Left lung (tissue), 10 donors: ENCODE data around the gene COL26A1. TPM values are rescaled to one million over a fixed set of nuclear protein-coding genes. Genes with fewer than 3 reads are reported as not detected.
A peak's percentile ranks its signal among the peaks of the same experiment; 100 is the strongest.

ENCODE experiments used
- ATAC-seq: fragments of 200-7000 bp; cut with Tn5 transposase; one replicate; pipeline ENCODE4 v1.9.1; 2020; ENCODE audit warnings: moderate library complexity
- DNase-seq, 4 donors: peaks; one replicate each; pipeline ENCODE4 v3.0.0-alpha.2; 2013 to 2020
- H3K27ac ChIP-seq, 2 donors: fragments of 200-600 bp; sonication (generic) in 1 of 2; one replicate each; pipeline versions ENCODE4 v1.5.0 to v1.8.0; 2020 to 2021
- H3K27me3 ChIP-seq, 2 donors: fragments of 200-600 bp; sonication (generic) in 1 of 2; one replicate each; pipeline versions ENCODE4 v1.5.0 to v1.8.0; 2020 to 2021
- H3K36me3 ChIP-seq, 2 donors: fragments of 200-600 bp; sonication (generic) in 1 of 2; one replicate each; pipeline versions ENCODE4 v1.5.0 to v1.8.0; 2020 to 2021
- H3K4me1 ChIP-seq, 2 donors: fragments of 200-600 bp; one replicate each; pipeline ENCODE4 v1.8.0; 2021
- H3K4me3 ChIP-seq, 2 donors: fragments of 200-600 bp; sonication (generic) in 1 of 2; one replicate each; pipeline versions ENCODE4 v1.5.0 to v1.8.0; 2020 to 2021; ENCODE audit warnings: mild to moderate bottlenecking in 1 of 2
- H3K9me3 ChIP-seq, 2 donors: fragments of 200-600 bp; sonication (generic) in 1 of 2; one replicate each; pipeline versions ENCODE4 v1.5.0 to v1.8.0; 2020 to 2021
- intact Hi-C, 2 donors: fragments of 100-400 bp; cut with DNase I; formaldehyde crosslinking; loops; one replicate each; pipeline versions ENCODE4 v1.11.2 to v1.14.2; 2022
- polyA plus RNA-seq, 6 donors: library from polyadenylated mRNA; unstranded; fragments of 120-200 nt; gene quantifications; one replicate each; pipeline ENCODE4 v1.2.1, GENCODE V29; 2013; ENCODE audit not compliant: insufficient read length in 6 of 6
- total RNA-seq, 2 donors: library from RNA; stranded (reverse); fragmentation: NEBNext Ultra II Directional; extraction: Animal tissue kit (Norgen Biotek cat#: 25700); gene quantifications; one replicate each; pipeline ENCODE4 v1.2.1, GENCODE V29; 2021
- TF ChIP-seq, protein P1 (sequence below), 2 donors: fragments of 200-600 bp; sonication (generic) in 1 of 2; IDR thresholded peaks; one replicate each; pipeline versions ENCODE4 v1.5.0 to v1.8.0; 2021; ENCODE audit warnings: antibody characterized with exemption in 2 of 2
- donor health status: DM: no; HTN: yes; CAD: no.
- donor health status: DM: no; HTN: no; CAD: no.

COL26A1 gene
- total and polyA plus RNA-seq, 8 donors = 0.76 to 7.7 (median 7.1) TPM; not detected in 1

DNA sequence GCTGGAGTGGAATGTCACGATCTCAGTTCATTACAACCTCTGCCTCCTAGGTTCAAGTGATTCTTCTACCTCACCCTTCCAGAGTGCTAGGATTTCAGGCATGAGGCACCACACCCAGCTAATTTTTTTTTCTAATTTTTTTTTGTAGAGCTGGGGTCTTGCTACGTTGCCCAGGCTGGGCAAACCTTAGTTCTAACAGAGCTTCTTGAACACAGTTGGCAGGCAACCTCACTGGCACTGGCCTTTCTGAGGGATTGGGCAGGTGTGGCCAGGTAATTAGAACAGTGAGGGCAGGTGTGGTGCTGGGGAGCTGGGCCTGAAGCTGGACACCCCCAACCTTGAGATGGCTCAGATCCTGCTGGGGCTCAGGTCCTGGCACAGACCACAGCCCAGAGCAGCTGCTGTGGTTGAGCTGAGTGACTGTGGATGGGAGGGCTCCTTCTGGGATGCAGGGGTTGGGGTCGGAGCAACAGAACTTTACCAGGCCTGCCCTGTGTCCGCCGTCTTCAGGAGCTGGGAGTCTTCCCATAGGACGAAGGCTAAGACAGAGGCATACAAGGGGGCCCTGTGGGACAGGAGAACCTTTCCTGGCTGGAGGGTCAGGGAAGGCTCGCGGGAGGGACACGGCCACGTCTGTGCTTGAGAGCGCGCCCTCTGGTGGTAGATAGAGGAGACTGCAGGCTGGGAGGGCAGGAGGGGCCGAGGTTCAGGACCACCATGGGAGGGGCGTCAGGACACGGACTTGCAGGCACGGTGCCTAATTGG, 48.2 kb downstream of the COL26A1 start:
- Histone ChIP-seq H3K27me3 (peaks cover 0 to 9% of the 10 kb centered on the region in 2 donors), H3K4me1 (peaks cover 0 to 9% of the 10 kb centered on the region in 2 donors), H3K4me3 (no peak overlapping the region), H3K36me3 (no peaks in the 10 kb centered on the region), H3K27ac (no peak overlapping the region), H3K9me3 (peaks cover 0 to 10% of the 10 kb centered on the region in 2 donors)
- TF ChIP-seq, protein P1, sequence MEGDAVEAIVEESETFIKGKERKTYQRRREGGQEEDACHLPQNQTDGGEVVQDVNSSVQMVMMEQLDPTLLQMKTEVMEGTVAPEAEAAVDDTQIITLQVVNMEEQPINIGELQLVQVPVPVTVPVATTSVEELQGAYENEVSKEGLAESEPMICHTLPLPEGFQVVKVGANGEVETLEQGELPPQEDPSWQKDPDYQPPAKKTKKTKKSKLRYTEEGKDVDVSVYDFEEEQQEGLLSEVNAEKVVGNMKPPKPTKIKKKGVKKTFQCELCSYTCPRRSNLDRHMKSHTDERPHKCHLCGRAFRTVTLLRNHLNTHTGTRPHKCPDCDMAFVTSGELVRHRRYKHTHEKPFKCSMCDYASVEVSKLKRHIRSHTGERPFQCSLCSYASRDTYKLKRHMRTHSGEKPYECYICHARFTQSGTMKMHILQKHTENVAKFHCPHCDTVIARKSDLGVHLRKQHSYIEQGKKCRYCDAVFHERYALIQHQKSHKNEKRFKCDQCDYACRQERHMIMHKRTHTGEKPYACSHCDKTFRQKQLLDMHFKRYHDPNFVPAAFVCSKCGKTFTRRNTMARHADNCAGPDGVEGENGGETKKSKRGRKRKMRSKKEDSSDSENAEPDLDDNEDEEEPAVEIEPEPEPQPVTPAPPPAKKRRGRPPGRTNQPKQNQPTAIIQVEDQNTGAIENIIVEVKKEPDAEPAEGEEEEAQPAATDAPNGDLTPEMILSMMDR (IDR thresholded peaks at IDR 0.05) = peak; percentile 73 to 80
- intact Hi-C loops = no loop called here
- peak in 3 of 4 donors; percentile 38 to 53 (median 42) for DNase-seq
- peak; percentile 92 for ATAC-seq

DNA sequence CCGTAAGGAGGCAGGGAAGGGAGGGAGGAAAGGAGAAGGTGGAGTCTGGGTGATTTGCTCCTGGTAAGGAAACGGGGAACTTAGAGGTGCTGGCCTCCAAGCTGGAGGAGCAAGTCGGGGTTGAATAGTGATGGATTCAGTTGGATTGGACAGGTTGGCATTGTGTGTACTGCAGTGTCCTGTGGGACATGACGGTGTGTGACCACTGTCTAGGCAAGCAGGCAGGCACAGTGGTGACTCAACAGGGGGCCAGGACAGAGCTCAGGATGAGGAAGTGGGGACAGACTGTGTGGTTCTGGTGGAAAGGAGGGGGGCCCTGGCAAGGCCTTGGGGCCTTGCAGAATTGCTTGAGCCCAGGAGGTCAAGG, 48.8 kb downstream of the COL26A1 start:
- TF ChIP-seq, protein P1 (IDR thresholded peaks at IDR 0.05) = no peak
- ATAC-seq (peak; percentile 31), DNase-seq (no peak)
- intact Hi-C loops = no loop called here
- H3K4me1 ChIP-seq = peaks cover 0 to 9% of the 10 kb centered on the region in 2 donors
- H3K9me3 ChIP-seq = peaks cover 0 to 10% of the 10 kb centered on the region in 2 donors
- peaks cover 0 to 9% of the 10 kb centered on the region in 2 donors for H3K27me3 ChIP-seq
- no peak overlapping the region for H3K4me3 ChIP-seq
- H3K36me3 ChIP-seq = no peaks in the 10 kb centered on the region
- no peak overlapping the region for H3K27ac ChIP-seq

DNA sequence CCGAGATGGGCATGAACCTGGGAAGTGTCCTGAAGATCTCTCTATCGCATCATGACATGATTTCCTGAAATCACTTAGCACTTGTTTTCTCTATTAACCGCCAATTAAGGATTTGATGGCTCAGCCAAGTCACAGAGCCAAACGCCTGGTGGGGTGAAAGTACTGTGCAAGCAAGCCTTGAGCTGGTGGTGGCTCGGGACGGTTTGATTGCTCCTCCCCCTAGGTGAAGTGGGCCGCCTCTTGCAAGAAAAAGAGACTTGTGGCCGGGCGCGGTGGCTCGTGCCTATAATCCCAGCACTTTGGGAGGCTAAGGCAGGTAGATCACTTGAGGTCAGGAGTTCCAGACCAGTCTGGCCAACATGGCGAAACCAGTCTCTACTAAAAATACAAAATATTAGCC, 50.3 kb downstream of the COL26A1 start:
- H3K4me1 ChIP-seq = peaks cover 0 to 9% of the 10 kb centered on the region in 2 donors
- peaks cover 0 to 9% of the 10 kb centered on the region in 2 donors for H3K27me3 ChIP-seq
- H3K9me3 ChIP-seq = peaks cover 0 to 10% of the 10 kb centered on the region in 2 donors
- ATAC-seq (no peak), DNase-seq (no peak)
- TF ChIP-seq, protein P1 (IDR thresholded peaks at IDR 0.05) = no peak
- H3K4me3 ChIP-seq = no peak overlapping the region
- intact Hi-C loops = no loop called here
- H3K36me3 ChIP-seq = no peaks in the 10 kb centered on the region
- no peak overlapping the region for H3K27ac ChIP-seq

DNA sequence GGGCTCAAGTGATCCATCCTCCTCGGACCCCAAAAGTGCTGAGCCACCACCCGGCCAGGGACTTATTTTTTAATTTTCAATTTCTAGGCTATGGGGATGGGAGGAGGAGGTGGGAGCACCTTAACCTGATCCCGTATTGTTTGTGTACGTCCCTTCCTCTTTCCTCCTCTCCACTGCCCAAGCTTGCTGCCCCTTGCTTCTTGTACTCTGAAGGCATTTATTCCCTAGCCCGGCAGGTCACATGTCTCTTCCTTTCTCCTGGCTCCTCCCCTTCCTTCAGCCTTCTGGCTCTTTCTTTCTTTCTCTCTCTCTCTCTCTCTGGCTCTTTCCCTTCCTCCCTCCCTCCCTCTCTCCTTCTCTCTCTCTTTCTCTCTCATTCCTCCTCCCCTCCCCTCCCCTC, 56.0 kb downstream of the COL26A1 start:
- DNase-seq (no peak), ATAC-seq (no peak)
- H3K27me3 ChIP-seq = peaks cover 0 to 14% of the 10 kb centered on the region in 2 donors
- no peaks in the 10 kb centered on the region for H3K4me1 ChIP-seq
- no peak overlapping the region for H3K27ac ChIP-seq
- H3K36me3 ChIP-seq = no peaks in the 10 kb centered on the region
- TF ChIP-seq, protein P1 (IDR thresholded peaks at IDR 0.05) = no peak
- no peak overlapping the region for H3K4me3 ChIP-seq
- no peaks in the 10 kb centered on the region for H3K9me3 ChIP-seq
- intact Hi-C loops = no loop called here

DNA sequence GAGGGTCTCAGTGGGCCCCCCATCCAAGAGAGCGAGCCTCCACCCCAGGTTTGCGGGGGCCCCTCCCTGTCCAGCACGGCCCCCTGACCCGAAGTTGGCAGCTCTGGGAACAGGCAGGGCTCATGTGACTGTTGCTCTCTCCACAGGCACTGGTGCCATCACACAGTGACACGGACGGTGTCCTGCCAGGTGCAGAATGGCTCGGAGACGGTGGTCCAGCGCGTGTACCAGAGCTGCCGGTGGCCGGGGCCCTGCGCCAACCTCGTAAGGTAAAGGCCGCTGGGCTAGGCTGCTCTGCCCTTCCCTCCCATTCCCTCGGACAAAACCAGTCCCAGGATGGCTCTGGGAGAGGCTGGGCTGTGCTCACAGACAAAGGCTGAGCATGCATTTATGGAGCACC, 57.2 kb downstream of the COL26A1 start:
- no peak overlapping the region for H3K4me3 ChIP-seq
- intact Hi-C loops = no loop called here
- DNase-seq = peak in 1 of 4 donors; percentile 67
- no peak overlapping the region for H3K27ac ChIP-seq
- no peak for ATAC-seq
- TF ChIP-seq, protein P1 (IDR thresholded peaks at IDR 0.05) = no peak
- no peaks in the 10 kb centered on the region for H3K36me3 ChIP-seq
- H3K9me3 ChIP-seq = no peaks in the 10 kb centered on the region
- no peaks in the 10 kb centered on the region for H3K4me1 ChIP-seq
- peaks cover 0 to 19% of the 10 kb centered on the region in 2 donors for H3K27me3 ChIP-seq
